Heart left ventricle (tissue), 16 donors: ENCODE data around the gene CARMIL3. TPM values are rescaled to one million over a fixed set of nuclear protein-coding genes. Genes with fewer than 3 reads are reported as not detected.
A peak's percentile ranks its signal among the peaks of the same experiment; 100 is the strongest.

Experiments
- ATAC-seq, 4 donors: fragments of 200-7000 bp; cut with Tn5 transposase; one replicate each; pipeline ENCODE4 v1.9.1; 2020 to 2022; ENCODE audit warnings: moderate library complexity in 4 of 4, mild to moderate bottlenecking in 3 of 4, moderate number of reproducible peaks in 1 of 4
- DNase-seq, 5 donors: peaks; one replicate each; pipeline ENCODE4 v3.0.0-alpha.2; 2020
- H3K27ac ChIP-seq, 12 donors: fragments of 200-600 bp; sonication (generic) in 4 of 12; one replicate each; pipeline versions ENCODE4 v1.5.0 to v1.8.0; 2016 to 2022; ENCODE audit warnings: mild to moderate bottlenecking in 2 of 12
- H3K27me3 ChIP-seq, 9 donors: fragments of 200-600 bp; sonication (generic) in 2 of 9; one replicate each; pipeline versions ENCODE4 v1.5.1 to v1.8.0; 2016 to 2022; ENCODE audit warnings: mild to moderate bottlenecking in 3 of 9
- H3K36me3 ChIP-seq, 9 donors: fragments of 200-600 bp; sonication (generic) in 2 of 9; one replicate each; pipeline versions ENCODE4 v1.5.0 to v1.8.0; 2018 to 2022; ENCODE audit warnings: mild to moderate bottlenecking in 2 of 9
- H3K4me1 ChIP-seq, 12 donors: fragments of 200-600 bp; sonication (generic) in 4 of 12; one replicate each; pipeline versions ENCODE4 v1.5.0 to v1.8.0; 2016 to 2022; ENCODE audit warnings: mild to moderate bottlenecking in 3 of 12
- H3K4me3 ChIP-seq, 12 donors: fragments of 200-600 bp; sonication (generic) in 4 of 12; one replicate each; pipeline versions ENCODE4 v1.5.0 to v1.8.0; 2017 to 2022; ENCODE audit warnings: mild to moderate bottlenecking in 9 of 12, moderate library complexity in 4 of 12
- H3K9me3 ChIP-seq, 12 donors: fragments of 200-600 bp; sonication (generic) in 4 of 12; one replicate each; pipeline versions ENCODE4 v1.5.0 to v1.8.0; 2016 to 2022; ENCODE audit warnings: mild to moderate bottlenecking in 1 of 12
- CTCF ChIP-seq, 12 donors: fragments of 200-600 bp; sonication (generic) in 4 of 12; IDR thresholded peaks; one replicate each; pipeline versions ENCODE4 v1.5.0 to v1.8.0; 2018 to 2022; ENCODE audit warnings: antibody characterized with exemption in 12 of 12, mild to moderate bottlenecking in 5 of 12
- POLR2A ChIP-seq, 2 donors: fragments of 450-650 bp; IDR thresholded peaks; one replicate each; pipeline ENCODE4 v1.6.1; 2017; ENCODE audit warnings: antibody characterized with exemption in 2 of 2, mild to moderate bottlenecking in 2 of 2, moderate library complexity in 2 of 2
- WGBS, 4 donors: extraction: QIAGEN DNeasy Blood & Tissue Kit in 2 of 4; methylation state at CpG; one replicate each; pipeline versions ENCODE4 v1.1.5 to v1.1.7; 2013 to 2018; 5-methylcytosine and 5-hydroxymethylcytosine counted together
- intact Hi-C, 10 donors: fragments of 100-400 bp; cut with DNase I; formaldehyde crosslinking; loops; one replicate each; pipeline versions ENCODE4 v1.11.1 to v1.14.2; 2022
- polyA plus RNA-seq, 2 donors: library from polyadenylated mRNA; stranded (reverse); fragments of 200-250 nt; gene quantifications; one replicate each; pipeline ENCODE4 v1.2.3, GENCODE V29; 2013
- total RNA-seq, 9 donors: library from RNA; depleted of rRNA in 2 of 9; stranded (reverse); fragments of >200 nt in 2 of 9; fragmentation: NEBNext Ultra II Directional in 3 of 9; extraction: Animal tissue kit (Norgen Biotek cat#: 25700) in 3 of 9; gene quantifications; one replicate each; pipeline versions ENCODE4 v1.1.0 to v1.2.4, GENCODE V29; 2016 to 2023
- donor health status: ischemic (EF 13 %, LVEDD 7.1; RV severe dilation, severe dysfunction).
- donor health status: healthy with polysubstance abuse.
- donor health status: DM: no; HTN: yes; CAD: no.
- donor health status: DM: no; HTN: no; CAD: no.
- donor health status: ischemic (EF 25% LVEDD 6.9; RV normal size, moderate dysfunction).
- donor health status: ischemic (EF 25% LVEDD 5.7; RV mildly dilated, moderate dysfunction).
- donor health status: healthy.
- donor health status: DM: yes; HTN: yes; CAD: no.
- donor health status: ischemic (EF 35%, LVEDD 5.7; RV mildly dilated, moderate dysfunction).
- donor health status: nonischemic (EF 11% LVEDD 7.7; RV severe dilation, severe dysfunction).
- donor health status: DM: yes; HTN: yes; CAD: no.
- donor health status: PGD.
- donor health status: ischemic (EF 29% LVEDD 5.4; RV normal size, mild dysfunction).
- donor health status: nonischemic (EF 23%, LVEDD 6.1; RV moderate dilation, normal function).

Gene CARMIL3
- total and polyA plus RNA-seq, 11 donors: 0.05 to 0.38 (median 0.15) TPM; not detected in 3

- peaks cover 0 to 6% (median 0%) of the 10 kb centered on the region in 9 donors for H3K27me3 ChIP-seq
- H3K9me3 ChIP-seq: no peaks in the 10 kb centered on the region
- peaks cover 0 to 7% (median 5%) of the 10 kb centered on the region in 12 donors for H3K4me1 ChIP-seq
- ATAC-seq (no peak), DNase-seq (peak in 1 of 5 donors; percentile 12)
- no peaks in the 10 kb centered on the region for H3K36me3 ChIP-seq
- 78 to 100% (median 91%) methylated on average over 2 of the region's 2 CpGs for WGBS, 4 donors
- TF ChIP-seq POLR2A (IDR thresholded peaks at IDR 0.05) (no peak), CTCF (IDR thresholded peaks at IDR 0.05) (no peak)
- no peak overlapping the region for H3K27ac ChIP-seq
- H3K4me3 ChIP-seq: no peak overlapping the region
- intact Hi-C loops: loop anchor here in 9 of 10 donors (2.0 to 5.0 kb wide), 5 partner anchors 34 to 240 kb away; partner anchors contain the start of genes PCK2 (in 5 of the 9), DHRS1 (in 1 of the 9), IRF9 (in 1 of the 9) and NOP9 (in 1 of the 9)
These were observed 5.5 kb downstream of the CARMIL3 start for GRCh38 chr14:24057271-24057670.

- DNase-seq (peak in 1 of 5 donors; percentile 15), ATAC-seq (no peak)
- no peak for TF ChIP-seq CTCF (IDR thresholded peaks at IDR 0.05)
- no peak for TF ChIP-seq POLR2A (IDR thresholded peaks at IDR 0.05)
- Histone ChIP-seq H3K4me1 (peaks cover 0 to 2% (median 0%) of the 10 kb centered on the region in 12 donors), H3K36me3 (no peaks in the 10 kb centered on the region), H3K4me3 (no peak overlapping the region), H3K27ac (no peak overlapping the region), H3K27me3 (peaks cover 0 to 6% (median 0%) of the 10 kb centered on the region in 9 donors), H3K9me3 (no peaks in the 10 kb centered on the region)
- intact Hi-C loops: loop anchor here (1.0 to 5.0 kb wide), 8 partner anchors 32 to 239 kb away; partner anchors contain the start of genes PCK2 (in 5 of the 10), IRF9 (in 2 of the 10), DHRS1 (in 1 of the 10) and NOP9 (in 1 of the 10)
- 51 to 72% (median 64%) methylated on average over 8 to 14 of the region's 14 CpGs for WGBS, 4 donors
These were observed 6.1 kb downstream of the CARMIL3 start for GRCh38 chr14:24057867-24058259.

GRCh38 chr14:24058260-24058950 lies 6.6 kb downstream of the CARMIL3 start:
- no peak overlapping the region for H3K4me3 ChIP-seq
- 44 to 60% (median 54%) methylated on average over 7 of the region's 7 CpGs for WGBS, 4 donors
- peak in 3 of 5 donors; percentile 31 to 81 (median 65) for DNase-seq
- ATAC-seq: peak; percentile 71 to 91 (median 78)
- intact Hi-C loops: loop anchor here (1.0 to 5.0 kb wide), 8 partner anchors 32 to 239 kb away; partner anchors contain the start of genes PCK2 (in 5 of the 10), IRF9 (in 2 of the 10), DHRS1 (in 1 of the 10) and NOP9 (in 1 of the 10)
- peaks cover 0 to 6% (median 0%) of the 10 kb centered on the region in 9 donors for H3K27me3 ChIP-seq
- H3K36me3 ChIP-seq: no peaks in the 10 kb centered on the region
- H3K27ac ChIP-seq: no peak overlapping the region
- H3K9me3 ChIP-seq: no peaks in the 10 kb centered on the region
- H3K4me1 ChIP-seq: peaks cover 0 to 2% (median 0%) of the 10 kb centered on the region in 12 donors
- TF ChIP-seq POLR2A (IDR thresholded peaks at IDR 0.05) (no peak), CTCF (IDR thresholded peaks at IDR 0.05) (peak; percentile 29 to 94 (median 75))

GRCh38 chr14:24058951-24059475 lies 7.2 kb downstream of the CARMIL3 start:
- Histone ChIP-seq H3K9me3 (no peaks in the 10 kb centered on the region), H3K36me3 (no peaks in the 10 kb centered on the region), H3K27me3 (peaks cover 0 to 6% (median 0%) of the 10 kb centered on the region in 9 donors), H3K27ac (no peak overlapping the region), H3K4me3 (no peak overlapping the region), H3K4me1 (peaks cover 0 to 2% (median 0%) of the 10 kb centered on the region in 12 donors)
- DNase-seq (peak in 1 of 5 donors; percentile 15), ATAC-seq (no peak)
- WGBS, 4 donors: 86 to 91% (median 88%) methylated on average over 9 to 10 of the region's 10 CpGs
- intact Hi-C loops: loop anchor here (1.0 to 5.0 kb wide), 8 partner anchors 31 to 238 kb away; partner anchors contain the start of genes PCK2 (in 5 of the 10), IRF9 (in 2 of the 10), DHRS1 (in 1 of the 10) and NOP9 (in 1 of the 10)
- TF ChIP-seq CTCF (IDR thresholded peaks at IDR 0.05): no peak
- no peak for TF ChIP-seq POLR2A (IDR thresholded peaks at IDR 0.05)
